Neural progenitor cell (in vitro differentiated cells): Measurements from ENCODE around the gene DCLRE1C.

Experiments
- CTCF ChIP-seq: fragments of 200-600 bp; sonication (generic); IDR thresholded peaks from 2 replicates; pipeline ENCODE4 v1.5.1; 2017; ENCODE audit warnings: antibody characterized with exemption, mild to moderate bottlenecking
- EZH2 ChIP-seq: fragments of 200-600 bp; sonication (generic); IDR thresholded peaks from 2 replicates; pipeline ENCODE4 v1.6.1; 2017; ENCODE audit warnings: antibody characterized with exemption, mild to moderate bottlenecking, moderate library complexity
- EZH2phosphoT487 ChIP-seq: fragments of 200-600 bp; sonication (generic); IDR thresholded peaks from 2 replicates; pipeline ENCODE4 v1.6.1; 2017; ENCODE audit warnings: antibody characterized with exemption

GRCh38 chr10:14959221-14960057 is 5.5 kb upstream of the DCLRE1C start, which contains the start of gene MEIG1:
- no peak for TF ChIP-seq CTCF
- peak; percentile 35 for TF ChIP-seq EZH2phosphoT487
- TF ChIP-seq EZH2, result no peak
